ENCODE results near the gene XXYLT1. TPM values are rescaled to one million over a fixed set of nuclear protein-coding genes. Genes with fewer than 3 reads are reported as not detected.

The XXYLT1 gene
- total and polyA plus RNA-seq, 12 donors, result 6.2 to 14.6 (median 9.3) TPM

GRCh38 chr3:195045481-195046210, 225.3 kb downstream of the XXYLT1 start:
- DNase-seq, result no peak
- no peaks in the 10 kb centered on the region for H3K36me3 ChIP-seq (replicated peaks in 1 of 2)
- intact Hi-C loops (cut with DNase I), result no loop called here
- H3K4me1 ChIP-seq (replicated peaks in 1 of 2), result no peaks in the 10 kb centered on the region
- 64 to 84% (median 84%) methylated on average over 9 to 17 of the region's 17 CpGs for WGBS, 4 donors
- no peak for TF ChIP-seq POLR2A (IDR thresholded peaks at IDR 0.05)
- no peak for TF ChIP-seq CTCF (IDR thresholded peaks at IDR 0.05)
- no peaks in the 10 kb centered on the region for H3K27me3 ChIP-seq
- H3K4me3 ChIP-seq, result no peak overlapping the region
- no peaks in the 10 kb centered on the region for H3K9me3 ChIP-seq (replicated peaks in 1 of 3)
- H3K27ac ChIP-seq, result no peak overlapping the region

GRCh38 chr3:195044411-195044810, 226.5 kb downstream of the XXYLT1 start:
- Histone ChIP-seq H3K4me3 (no peak overlapping the region), H3K36me3 (replicated peaks in 1 of 2) (no peaks in the 10 kb centered on the region), H3K27ac (no peak overlapping the region), H3K9me3 (replicated peaks in 1 of 3) (no peaks in the 10 kb centered on the region), H3K27me3 (no peaks in the 10 kb centered on the region), H3K4me1 (replicated peaks in 1 of 2) (no peaks in the 10 kb centered on the region)
- no peak for DNase-seq
- intact Hi-C loops (cut with DNase I), result no loop called here
- TF ChIP-seq CTCF (IDR thresholded peaks at IDR 0.05) (no peak), POLR2A (IDR thresholded peaks at IDR 0.05) (no peak)
- 86 to 94% (median 93%) methylated on average over 6 to 7 of the region's 7 CpGs for WGBS, 4 donors

GRCh38 chr3:195043607-195044339, 227.2 kb downstream of the XXYLT1 start:
- no peak for TF ChIP-seq CTCF (IDR thresholded peaks at IDR 0.05)
- TF ChIP-seq POLR2A (IDR thresholded peaks at IDR 0.05), result no peak
- no peak overlapping the region for H3K4me3 ChIP-seq
- no peaks in the 10 kb centered on the region for H3K27me3 ChIP-seq
- intact Hi-C loops (cut with DNase I), result no loop called here
- H3K9me3 ChIP-seq (replicated peaks in 1 of 3), result no peaks in the 10 kb centered on the region
- no peak overlapping the region for H3K27ac ChIP-seq
- DNase-seq, result no peak
- WGBS, 4 donors, result 70 to 74% (median 73%) methylated on average over 10 to 12 of the region's 12 CpGs
- no peaks in the 10 kb centered on the region for H3K36me3 ChIP-seq (replicated peaks in 1 of 2)
- H3K4me1 ChIP-seq (replicated peaks in 1 of 2), result no peaks in the 10 kb centered on the region

- no peaks in the 10 kb centered on the region for H3K9me3 ChIP-seq (replicated peaks in 1 of 3)
- intact Hi-C loops (cut with DNase I), result no loop called here
- no peaks in the 10 kb centered on the region for H3K27me3 ChIP-seq
- TF ChIP-seq CTCF (IDR thresholded peaks at IDR 0.05) (no peak), POLR2A (IDR thresholded peaks at IDR 0.05) (no peak)
- H3K36me3 ChIP-seq (replicated peaks in 1 of 2), result no peaks in the 10 kb centered on the region
- H3K27ac ChIP-seq, result no peak overlapping the region
- H3K4me1 ChIP-seq (replicated peaks in 1 of 2), result no peaks in the 10 kb centered on the region
- no peak overlapping the region for H3K4me3 ChIP-seq
- WGBS, 4 donors, result 67 to 76% (median 72%) methylated on average over 17 to 19 of the region's 19 CpGs
- no peak for DNase-seq
Observed at GRCh38 chr3:195042743-195043606, 228.0 kb downstream of the XXYLT1 start.

All from adrenal gland (tissue), 12 donors.